NCI-H1694 treated with DMSO at 0.1 percent for 48 hours (cell line): ENCODE results near the gene ASIC1.

Experiments used
- DNase-seq: peaks from one replicate; lab custom pipeline; 2025; lab: John Stamatoyannopoulos, UW

ASIC1 gene

DNA sequence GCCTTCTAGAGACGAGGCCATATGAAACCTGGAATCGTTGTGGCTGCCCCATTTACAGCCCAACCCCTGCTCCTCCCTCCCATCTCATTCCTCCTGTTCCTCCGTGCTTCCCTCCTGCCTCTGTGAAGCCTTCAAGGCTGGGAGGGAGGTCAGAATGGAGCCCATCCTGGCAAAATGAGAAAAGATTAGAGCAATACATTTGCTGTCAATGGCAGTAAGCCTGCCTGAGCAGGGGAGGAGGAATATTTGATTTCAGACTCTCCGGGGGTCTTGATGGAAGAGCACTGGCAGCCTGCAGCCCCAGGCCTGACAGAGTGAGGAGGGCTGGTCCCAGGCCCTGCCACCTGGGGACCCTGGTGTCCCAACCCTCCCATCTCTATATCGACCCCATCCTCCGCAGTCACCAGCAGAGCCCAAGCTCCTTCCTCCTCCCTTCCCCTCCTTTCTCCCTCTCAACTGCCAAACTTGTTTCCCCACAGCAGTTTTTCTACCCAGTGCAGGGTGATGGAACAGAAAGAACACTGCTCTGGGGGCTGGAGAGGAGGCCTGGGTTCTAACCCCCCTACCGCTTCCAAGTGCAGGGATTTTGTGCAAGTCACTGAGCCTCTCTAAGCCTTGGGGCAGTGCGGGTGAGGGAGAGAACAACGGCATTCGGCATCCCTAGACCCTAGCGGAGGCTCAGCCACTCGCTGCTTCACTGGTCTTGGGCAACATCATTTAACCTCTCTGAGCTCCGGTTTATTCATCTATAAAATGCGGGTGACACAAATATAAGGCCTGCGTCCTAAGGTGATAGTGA is 16.1 kb upstream of the ASIC1 start:
- DNase-seq, result no peak

- no peak for DNase-seq
Observed at GRCh38 chr12:50041962-50042361, 15.4 kb upstream of the ASIC1 start.

DNA sequence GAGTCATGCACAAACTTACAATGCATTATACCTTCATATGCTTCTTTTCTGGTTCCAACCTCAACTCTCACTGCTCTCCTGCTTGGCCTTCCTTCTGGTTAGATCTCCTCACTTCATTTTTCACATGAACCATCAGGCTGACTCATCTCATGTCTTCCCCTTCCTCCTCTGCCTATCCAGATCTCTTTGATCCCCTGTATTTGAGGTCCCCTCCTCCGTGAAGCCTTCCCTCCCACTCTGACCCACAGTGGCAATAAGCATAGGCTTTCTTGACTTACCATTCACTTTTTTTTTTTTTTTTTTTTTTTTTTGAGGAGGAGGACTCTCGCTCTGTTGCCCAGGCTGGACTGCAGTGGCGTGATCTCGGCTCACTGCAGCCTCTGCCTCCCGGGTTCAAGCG is 14.7 kb upstream of the ASIC1 start:
- no peak for DNase-seq

DNA sequence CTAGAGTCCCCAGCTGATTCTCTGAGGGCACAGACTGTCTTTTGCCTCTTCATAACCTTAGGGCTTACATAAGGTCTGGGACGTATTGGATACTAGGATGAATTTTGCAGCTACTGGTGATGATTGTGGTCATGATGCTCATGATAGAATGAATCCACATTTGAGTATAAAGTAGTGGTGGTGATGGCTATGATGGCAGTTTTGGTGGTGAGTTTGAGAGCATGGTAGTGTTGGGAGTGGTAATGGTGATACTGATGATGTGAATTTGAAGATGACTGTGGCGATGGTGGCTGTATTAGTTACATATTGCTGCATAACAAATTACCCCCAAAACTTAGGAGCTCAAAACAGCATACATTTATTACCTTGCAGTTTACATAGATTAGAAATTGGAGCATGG is 14.1 kb upstream of the ASIC1 start:
- DNase-seq, result no peak

- no peak for DNase-seq
Observed at GRCh38 chr12:50043854-50044253, 13.5 kb upstream of the ASIC1 start.

DNA sequence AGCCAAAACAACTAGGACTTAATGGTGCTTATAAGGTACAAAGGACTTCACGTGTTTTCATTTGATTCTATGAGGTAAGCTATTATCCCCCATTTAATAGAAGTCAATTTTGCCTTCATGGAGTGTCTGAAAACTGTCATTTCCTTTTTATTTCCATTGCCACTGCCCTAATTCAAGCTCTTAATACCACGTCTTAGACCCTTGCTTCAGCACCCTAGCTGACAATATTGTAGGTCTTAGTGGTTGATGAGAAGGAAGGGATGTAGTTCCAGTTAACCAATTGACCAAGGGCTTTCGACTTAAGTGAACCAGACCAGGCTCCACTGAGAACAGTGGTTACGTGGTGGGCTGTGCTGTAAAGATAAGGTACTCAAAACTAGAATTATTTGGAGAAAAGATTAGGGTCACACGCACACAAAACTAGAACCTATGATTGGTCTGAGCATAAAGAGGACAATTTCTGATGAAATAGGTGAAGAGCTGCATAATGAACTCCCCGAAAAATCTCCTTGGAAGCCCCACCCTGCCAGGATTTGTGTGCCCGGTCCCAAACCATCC is 9.6 kb upstream of the ASIC1 start:
- no peak for DNase-seq

DNA sequence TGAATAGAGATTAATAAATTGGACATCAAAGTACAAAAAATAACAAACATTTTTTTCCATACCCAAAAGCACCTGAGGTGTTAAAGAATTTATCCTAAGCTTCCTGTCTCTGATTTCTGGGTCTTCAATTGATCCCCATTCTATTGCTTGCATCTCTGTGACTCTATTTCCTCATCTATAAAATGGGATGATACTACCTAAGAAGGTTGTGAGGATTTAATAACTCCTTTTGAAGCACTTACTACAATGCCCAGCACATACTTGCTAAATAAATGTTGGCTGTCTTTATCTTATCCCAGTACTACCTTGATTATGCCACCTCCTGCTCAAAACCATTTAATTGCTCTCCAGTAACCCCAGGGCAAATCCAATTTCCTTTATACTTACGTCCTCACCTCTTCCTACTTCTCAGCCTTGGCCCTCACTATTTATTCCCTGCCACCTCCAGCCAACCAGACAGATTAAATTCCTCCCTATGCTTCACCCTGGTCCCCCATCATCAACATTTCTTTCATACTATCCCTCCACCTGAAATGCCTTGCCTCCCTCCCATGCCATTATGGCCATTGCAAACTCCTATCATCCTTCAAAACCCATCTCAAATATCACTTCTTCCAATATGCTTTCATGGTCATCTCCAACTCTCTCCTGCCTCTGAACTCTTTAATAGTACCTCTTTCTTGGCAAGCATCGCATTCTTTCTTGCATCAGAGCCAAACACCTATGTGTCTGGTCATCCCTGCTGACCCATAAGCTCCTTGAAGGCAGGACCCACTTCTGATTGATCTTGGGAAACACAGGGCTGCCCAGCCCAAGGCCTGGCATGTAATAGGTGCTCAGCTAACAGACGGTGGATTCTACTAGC is 7.9 kb upstream of the ASIC1 start:
- DNase-seq, result no peak

GRCh38 chr12:50050119-50050385 is 7.3 kb upstream of the ASIC1 start:
- no peak for DNase-seq

DNA sequence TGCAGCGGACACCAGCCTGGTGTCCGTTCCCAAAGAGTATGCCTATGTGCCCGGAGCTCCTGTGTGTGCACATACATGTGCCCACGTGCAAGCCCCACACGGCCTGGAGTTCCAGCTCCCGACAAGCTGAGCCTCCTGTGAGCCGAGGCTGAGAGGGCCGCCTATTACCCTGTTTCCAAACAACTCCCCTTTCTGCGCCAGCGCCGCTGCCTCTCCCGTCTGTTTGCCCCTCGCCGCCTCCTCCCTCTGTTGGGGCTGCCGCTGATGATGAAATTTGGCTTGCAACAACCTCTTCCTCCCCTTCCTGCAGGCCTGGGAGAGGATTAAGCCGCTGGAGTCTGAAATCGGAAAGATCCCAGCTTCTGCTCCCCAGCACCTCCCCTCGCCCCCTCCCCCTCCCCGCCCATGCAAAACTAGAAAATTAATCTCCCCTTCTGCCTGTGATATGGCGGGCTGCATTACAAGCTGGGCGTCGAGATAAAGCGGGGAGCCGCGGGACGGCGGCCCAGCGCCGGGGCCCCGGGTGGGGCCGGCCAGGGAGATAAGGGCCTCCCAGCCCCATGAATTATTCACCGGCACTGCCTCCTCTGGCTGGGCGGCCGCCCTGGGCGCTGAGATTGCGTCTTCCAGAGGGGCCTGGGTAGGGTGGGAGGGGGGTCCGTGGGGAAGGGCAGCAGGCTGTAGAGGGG is 6.8 kb upstream of the ASIC1 start:
- peak; percentile 69 for DNase-seq

DNA sequence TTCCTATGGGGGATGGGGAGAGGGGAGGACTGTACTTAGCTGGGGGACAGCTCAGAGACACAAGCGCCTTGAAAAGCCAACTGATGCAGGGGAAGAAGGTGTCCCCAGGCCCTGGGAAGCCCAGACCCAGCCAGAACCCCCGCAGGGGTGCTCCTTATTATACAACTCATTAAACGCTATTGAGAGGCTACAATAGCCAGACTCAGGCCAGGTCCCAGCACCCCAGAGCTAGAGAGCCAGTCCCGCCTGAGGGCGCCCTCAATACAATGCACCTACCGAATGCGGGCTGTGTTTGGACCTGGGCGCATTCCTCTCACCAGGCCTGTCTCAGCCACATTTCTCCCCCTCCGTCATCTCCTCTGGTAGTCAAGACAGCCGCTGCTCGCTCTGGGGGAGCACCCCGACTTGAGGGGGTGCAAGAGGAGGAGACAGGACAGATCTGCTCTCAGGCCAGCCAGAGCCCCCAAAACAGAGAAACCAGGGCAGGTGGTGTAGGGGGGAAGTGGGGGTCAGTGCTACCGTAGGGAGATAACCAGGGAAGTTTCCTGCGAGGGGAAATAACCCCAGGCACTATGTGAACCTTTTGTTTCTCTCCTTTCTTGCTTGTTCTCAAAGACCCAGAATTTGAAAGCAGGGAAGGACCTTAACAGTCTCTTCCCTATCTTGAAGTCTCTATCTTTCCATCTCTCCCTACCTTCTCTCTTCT is 6.1 kb upstream of the ASIC1 start:
- no peak for DNase-seq

- DNase-seq, result no peak
Observed at GRCh38 chr12:50052544-50052943, 4.9 kb upstream of the ASIC1 start.

DNA sequence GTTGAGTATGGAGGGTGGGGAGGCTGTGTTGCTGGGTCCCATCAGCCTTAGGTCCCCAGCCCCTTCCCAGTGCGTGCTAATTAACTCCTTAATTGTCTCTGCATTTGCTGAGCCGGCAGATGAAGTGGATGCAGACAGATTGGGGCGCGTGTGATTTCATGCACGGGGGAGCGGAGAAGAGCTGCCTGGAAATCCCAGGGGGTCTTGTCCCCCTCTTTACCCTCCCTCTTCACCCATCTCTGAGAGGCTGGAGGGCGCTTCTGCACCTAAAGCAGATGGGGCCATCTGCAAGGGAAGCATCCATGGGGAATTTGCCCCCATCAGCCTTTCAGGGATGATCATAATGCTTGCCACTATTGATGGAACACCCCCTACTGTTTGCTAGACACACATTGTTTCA is 4.4 kb upstream of the ASIC1 start:
- peak; percentile 60 for DNase-seq

DNA sequence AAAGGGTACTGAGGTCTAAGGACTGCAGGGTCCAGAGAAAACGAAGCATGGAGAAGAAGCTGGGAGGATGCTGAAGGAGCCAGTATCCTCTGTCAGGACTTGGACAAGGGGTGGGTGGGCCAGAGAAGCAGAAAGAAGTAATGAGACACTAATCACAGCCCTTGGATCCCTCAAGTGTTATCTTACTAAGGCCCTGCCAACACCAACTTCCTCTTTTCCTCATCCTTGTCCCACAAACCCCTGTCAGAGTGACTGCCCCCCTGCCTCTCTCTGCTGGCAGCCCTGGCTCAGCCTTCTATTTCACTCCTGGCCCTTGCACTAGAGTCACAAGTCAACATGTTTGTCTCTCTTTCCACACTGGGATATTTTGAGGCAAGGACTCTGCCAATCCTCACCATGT is 3.8 kb upstream of the ASIC1 start:
- no peak for DNase-seq

DNA sequence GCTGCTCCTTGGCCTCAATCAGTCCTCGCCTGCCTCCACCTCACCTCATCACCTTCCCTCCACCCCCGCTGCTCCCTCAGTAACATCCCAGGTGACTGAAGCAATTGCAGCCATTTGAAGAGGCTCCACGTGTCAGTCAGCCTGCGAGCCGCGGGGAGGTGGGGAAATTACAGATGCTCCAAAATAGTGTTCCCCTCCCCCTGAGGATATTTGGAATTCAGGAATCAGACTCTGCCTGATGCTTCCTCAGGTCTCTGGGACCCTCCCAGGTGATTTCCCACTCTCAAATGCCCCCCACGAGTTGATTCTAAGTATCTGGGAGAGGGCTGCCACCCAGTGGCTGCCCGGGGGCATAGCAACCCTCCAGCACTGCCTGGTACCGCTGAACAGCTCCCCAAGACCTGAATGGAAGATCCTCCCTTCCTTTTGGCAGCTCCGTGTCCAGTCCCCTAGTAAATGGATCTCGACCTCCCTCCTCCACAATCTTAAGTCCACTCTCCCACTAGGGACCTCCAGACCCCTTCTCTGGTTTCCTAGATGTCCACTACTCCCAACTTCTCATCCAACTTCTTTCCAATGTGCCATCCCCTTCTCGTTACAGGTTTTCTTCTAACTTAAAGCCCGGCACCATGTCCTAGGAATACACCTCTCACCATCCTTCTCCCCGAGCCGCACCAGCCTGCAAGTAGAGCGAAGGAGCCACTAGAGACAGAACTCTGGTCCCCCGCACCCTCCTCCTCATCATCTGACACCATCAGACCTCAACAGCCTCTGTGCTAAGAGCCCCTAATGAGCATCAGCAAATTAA is 1.4 kb upstream of the ASIC1 start:
- DNase-seq, result peak; percentile 30

GRCh38 chr12:50056639-50056976 is 788 bp upstream of the ASIC1 start:
- DNase-seq, result no peak

DNA sequence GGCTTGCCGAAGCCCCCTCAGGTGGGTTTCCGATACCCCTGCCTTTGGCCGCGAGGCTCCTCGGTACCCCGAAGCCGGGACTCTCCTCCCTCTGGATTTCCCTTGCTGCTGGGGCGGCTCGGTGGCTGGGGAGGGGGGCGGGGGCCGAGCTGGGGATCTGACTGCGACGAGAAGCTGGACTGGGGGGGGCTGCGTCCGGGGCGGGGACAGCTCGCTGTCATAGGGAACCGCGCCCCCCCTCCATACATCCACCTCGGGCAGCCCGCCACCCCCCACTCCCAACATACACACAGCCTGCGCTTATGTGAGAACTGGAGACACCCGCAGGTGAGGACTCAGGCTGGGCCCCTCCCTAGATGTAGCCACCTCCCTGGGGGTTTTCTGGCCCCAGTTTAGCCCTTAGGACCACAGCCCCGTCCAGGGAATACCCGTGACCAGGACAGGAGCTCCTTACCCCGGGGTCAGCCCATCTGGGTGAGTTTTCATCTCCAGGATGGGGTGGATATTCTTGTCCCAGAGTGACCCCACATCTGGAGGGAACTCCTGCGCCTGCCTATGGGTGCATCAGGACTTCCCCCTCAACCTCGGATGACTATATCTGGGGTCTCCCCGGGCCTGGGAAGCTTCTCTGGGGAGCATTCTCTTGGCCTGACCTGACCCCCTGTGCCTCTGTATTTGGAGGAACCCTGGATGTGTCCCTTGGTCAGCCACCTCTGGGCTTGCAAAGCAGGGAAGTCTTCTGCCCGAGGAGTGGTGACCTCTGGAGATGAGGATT is 687 bp downstream of the ASIC1 start:
- no peak for DNase-seq

DNA sequence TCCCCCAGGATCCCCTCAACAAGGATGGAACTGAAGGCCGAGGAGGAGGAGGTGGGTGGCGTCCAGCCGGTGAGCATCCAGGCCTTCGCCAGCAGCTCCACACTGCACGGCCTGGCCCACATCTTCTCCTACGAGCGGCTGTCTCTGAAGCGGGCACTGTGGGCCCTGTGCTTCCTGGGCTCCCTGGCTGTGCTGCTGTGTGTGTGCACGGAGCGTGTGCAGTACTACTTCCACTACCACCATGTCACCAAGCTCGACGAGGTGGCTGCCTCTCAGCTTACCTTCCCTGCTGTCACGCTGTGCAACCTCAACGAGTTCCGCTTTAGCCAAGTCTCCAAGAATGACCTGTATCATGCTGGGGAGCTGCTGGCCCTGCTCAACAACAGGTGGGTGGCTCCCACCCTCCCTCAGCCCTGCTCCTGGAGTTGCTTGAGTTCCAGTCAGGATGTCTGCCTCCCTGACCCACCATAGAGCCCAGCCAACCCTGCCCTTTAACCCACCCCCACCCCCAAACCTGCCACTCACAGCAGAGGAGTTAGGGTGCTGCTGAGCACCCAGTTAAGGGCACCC is 1.4 kb downstream of the ASIC1 start:
- DNase-seq, result no peak

- DNase-seq, result no peak
Observed at GRCh38 chr12:50059440-50060119, 2.2 kb downstream of the ASIC1 start.

DNA sequence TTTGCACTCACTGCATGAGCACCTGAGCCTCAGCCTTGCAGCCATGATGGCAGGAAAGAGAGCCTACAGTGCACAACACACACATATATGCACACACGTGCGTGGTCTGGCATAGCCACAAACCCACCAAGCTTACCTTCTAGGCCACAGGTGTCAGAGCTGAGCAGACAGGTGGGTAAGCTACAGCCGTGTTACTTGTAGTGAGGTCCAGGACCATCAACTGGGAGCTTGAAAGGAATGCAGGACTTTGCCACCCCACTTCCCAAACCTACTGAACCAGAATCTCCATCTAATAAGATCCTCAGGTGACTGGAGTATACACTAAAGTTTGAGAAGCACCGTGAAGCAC is 2.7 kb downstream of the ASIC1 start:
- DNase-seq, result no peak

DNA sequence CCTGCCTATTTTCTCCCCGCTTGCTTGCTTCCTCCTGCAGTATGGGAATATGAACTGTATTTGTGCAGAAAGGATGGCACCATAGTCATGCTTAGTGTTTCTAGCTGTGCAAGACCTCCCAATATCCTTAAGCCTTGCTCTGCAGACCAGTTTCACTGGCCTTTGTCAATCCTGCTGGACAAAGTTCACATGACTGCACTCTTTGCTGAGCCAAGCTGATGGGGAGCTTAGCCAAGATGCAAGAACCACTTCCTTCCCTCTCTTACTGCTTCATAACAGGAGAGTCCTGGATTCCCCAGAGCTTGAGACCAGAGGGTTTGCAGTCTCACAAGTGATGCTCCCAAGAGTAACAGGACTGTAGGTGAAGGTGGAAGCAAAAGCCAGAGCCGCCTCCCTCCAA is 3.8 kb downstream of the ASIC1 start:
- DNase-seq, result no peak
